22Rv1 (cell line): ENCODE results near the gene CMTM8.
A peak's percentile ranks its signal among the peaks of the same experiment; 100 is the strongest.
"Not testable (repeated sequence)": the region's sequence is repeated elsewhere in the genome, so short reads cannot be mapped to it uniquely, and the experiment has no call there.

Experiments
- H3K27ac ChIP-seq: fragments of 450-650 bp; 2 replicates; pipeline ENCODE4 v1.5.1; 2017
- CTCF ChIP-seq: fragments of 450-650 bp; IDR thresholded peaks from 2 replicates; pipeline ENCODE4 v1.5.1; 2017; ENCODE audit warnings: mild to moderate bottlenecking
- ZFX ChIP-seq: fragments of 450-650 bp; IDR thresholded peaks from 2 replicates; pipeline ENCODE4 v1.6.1; 2017; ENCODE audit warnings: antibody characterized with exemption, borderline replicate concordance

Gene CMTM8, protein sequence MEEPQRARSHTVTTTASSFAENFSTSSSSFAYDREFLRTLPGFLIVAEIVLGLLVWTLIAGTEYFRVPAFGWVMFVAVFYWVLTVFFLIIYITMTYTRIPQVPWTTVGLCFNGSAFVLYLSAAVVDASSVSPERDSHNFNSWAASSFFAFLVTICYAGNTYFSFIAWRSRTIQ

DNA sequence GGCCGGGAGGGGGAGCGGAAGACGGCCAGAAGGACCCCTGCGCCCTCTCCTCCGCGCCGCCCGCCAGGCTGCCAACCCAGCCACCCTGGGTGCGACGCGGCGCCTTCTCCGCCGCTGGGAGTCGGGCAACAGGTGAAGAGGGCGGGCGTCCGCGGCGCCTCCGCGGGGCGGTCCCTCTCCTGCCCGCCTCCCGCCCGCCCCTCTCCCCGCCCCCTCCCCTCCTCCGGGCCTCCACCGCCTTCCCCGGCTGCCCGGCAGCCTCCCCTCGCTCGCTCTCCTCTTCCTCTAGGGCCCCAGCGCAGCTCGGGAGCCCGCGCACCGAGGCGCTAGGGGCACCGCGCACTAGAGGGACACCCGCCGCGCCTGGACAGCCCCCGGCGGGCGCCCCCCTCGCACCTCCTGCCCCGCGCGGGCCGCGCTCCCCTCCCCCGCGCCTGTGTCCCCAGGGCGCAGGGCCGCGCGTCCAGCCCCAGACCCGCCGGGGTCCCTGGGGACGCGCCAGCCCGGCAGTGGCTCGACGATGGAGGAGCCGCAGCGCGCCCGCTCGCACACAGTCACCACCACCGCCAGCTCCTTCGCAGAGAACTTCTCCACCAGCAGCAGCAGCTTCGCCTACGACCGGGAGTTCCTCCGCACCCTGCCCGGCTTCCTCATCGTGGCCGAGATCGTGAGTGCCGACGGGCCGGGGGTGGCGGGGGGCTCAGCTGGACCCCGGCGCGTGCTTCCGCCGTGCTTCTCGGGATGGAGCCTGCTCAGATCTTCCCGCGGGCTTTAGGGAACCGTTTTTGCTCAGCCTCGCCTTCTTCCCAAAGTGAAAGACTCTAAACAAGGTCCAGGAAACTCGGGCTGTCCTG, at the start of gene CMTM8:
Gene CMTM8 (plus strand): TSS at position 228 of the 854 bp plus-strand sequence. CDS start 293 bp downstream, at position 521.
- TF ChIP-seq CTCF (no peak), ZFX (no peak)
- peak within 1 kb of the TSS; percentile 89 for H3K27ac ChIP-seq

- TF ChIP-seq ZFX, result no peak
Measured at GRCh38 chr3:32189693-32190092, 48.8 kb upstream of the CMTM8 start.

GRCh38 chr3:32190556-32190955, 47.9 kb upstream of the CMTM8 start:
- not testable (repeated sequence) for H3K27ac ChIP-seq

More at GRCh38 chr3:32189693-32190092, 48.8 kb upstream of the CMTM8 start:
- H3K27ac ChIP-seq, result no peak overlapping the region

GRCh38 chr3:32193101-32193500, 45.4 kb upstream of the CMTM8 start:
- TF ChIP-seq ZFX, result no peak
- TF ChIP-seq CTCF, result no peak
- no peak overlapping the region for H3K27ac ChIP-seq

GRCh38 chr3:32194653-32195052, 43.8 kb upstream of the CMTM8 start:
- TF ChIP-seq ZFX (no peak), CTCF (no peak)
- no peak overlapping the region for H3K27ac ChIP-seq

- no peak for TF ChIP-seq ZFX
- no peak for TF ChIP-seq CTCF
- no peak overlapping the region for H3K27ac ChIP-seq
Measured at GRCh38 chr3:32195995-32196540, 42.4 kb upstream of the CMTM8 start.

DNA sequence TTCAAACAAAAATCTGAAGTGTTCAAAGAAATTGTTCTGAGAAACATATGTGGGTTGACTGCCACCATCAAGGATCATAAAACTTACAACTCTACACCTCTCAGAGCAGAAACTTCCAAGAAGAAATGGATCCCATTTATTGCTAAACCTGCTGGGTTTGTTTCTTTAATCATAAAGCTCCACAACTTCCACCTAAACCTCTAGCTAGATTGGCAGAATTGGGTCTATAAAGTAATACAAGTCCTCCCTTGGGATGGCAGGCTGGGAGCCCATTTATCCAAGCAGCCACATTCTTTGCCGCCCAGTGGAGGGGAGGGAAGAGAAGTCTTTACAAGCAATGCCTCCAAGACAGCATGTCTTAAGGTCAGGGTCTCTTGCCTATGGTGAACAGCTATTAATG, 40.5 kb upstream of the CMTM8 start:
- no peak for TF ChIP-seq ZFX

GRCh38 chr3:32198714-32199113, 39.8 kb upstream of the CMTM8 start:
- no peak overlapping the region for H3K27ac ChIP-seq
- no peak for TF ChIP-seq ZFX
- no peak for TF ChIP-seq CTCF

More for the DNA sequence above, 40.5 kb upstream of the CMTM8 start:
- H3K27ac ChIP-seq, result no peak overlapping the region

DNA sequence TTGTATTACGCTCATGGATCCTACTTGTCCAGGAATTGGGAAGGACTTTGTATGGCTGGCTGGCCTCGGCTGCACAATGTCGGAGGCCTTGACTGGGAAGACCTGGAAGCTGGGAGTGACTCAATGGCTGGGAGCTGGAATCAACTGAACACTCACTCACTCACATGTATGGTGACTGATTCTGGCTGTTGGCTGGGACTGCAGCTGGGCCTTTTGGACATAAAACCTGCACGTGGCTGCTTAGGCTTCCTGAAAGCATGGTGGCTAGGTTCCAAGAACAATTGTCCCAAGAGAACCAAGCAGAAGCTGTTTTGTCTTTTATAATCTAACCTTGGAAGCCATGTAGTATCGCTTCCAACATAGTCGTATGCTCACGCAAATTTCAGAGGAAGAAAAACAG, 38.0 kb upstream of the CMTM8 start:
- no peak for TF ChIP-seq ZFX
- no peak for TF ChIP-seq CTCF
- no peak overlapping the region for H3K27ac ChIP-seq
